ENCODE measurements around the gene ARHGAP12. TPM values are rescaled to one million over a fixed set of nuclear protein-coding genes. Genes with fewer than 3 reads are reported as not detected.

Gene ARHGAP12
- total and polyA plus RNA-seq, 2 donors (not counting 3 experiments of a cell fraction or from before 2014, with no cell fraction given): 5.8 to 19.3 TPM

DNA sequence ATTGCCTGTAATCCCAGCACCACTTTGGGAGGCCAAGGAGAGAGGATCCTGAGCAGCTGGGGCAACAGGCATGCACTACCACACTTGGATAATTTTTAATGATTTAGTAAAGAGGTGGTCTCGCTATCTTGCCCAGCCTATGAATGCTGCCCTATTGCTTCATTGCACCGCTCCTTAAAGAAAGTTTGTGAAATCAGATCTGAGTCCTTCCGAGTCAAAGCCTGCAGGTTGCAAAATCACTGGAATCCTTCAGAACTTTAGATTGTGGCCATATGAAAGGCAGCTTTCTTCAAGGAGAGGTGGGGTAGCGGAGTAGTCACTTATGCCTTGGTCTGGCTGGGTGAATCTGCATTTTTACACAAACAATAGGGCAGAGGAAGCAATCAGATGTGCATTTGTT is 166.3 kb downstream of the ARHGAP12 start:
- H2AFZ ChIP-seq (ENCODE audit: low read depth, low read length): no peak overlapping the region
- no peak overlapping the region for H3K9ac ChIP-seq (replicated peaks; ENCODE audit: extremely low read depth, insufficient read depth, low read length)
- H3K9me3 ChIP-seq (replicated peaks; ENCODE audit: control insufficient read depth, insufficient read depth, low read length): no peaks in the 10 kb centered on the region
- no peaks in the 10 kb centered on the region for H4K20me1 ChIP-seq (replicated peaks; ENCODE audit: control insufficient read depth, extremely low read depth, insufficient read depth, low read length)
- H3K36me3 ChIP-seq (ENCODE audit: control insufficient read depth in 2 of 2, extremely low read depth in 1 of 2, insufficient read depth in 2 of 2, low read length in 2 of 2): no peaks in the 10 kb centered on the region
- intact Hi-C loops (cut with micrococcal nuclease): loop anchor here (10.0 kb wide), 1 partner anchor 438 kb away; no protein-coding TSS in a partner anchor
- H3K79me2 ChIP-seq (ENCODE audit: control insufficient read depth, insufficient read depth, low read length): no peaks in the 10 kb centered on the region
- H3K27me3 ChIP-seq (ENCODE audit: control insufficient read depth in 2 of 2, insufficient read depth in 2 of 2, low read length in 2 of 2): no peaks in the 10 kb centered on the region
- no peaks in the 10 kb centered on the region for H3K9me1 ChIP-seq (replicated peaks; ENCODE audit: control insufficient read depth, extremely low read depth, insufficient read depth, low read length)
- ChIA-PET POLR2A (no interaction called here), CTCF (interaction anchor here (0.9 to 1.2 kb wide), 2 partner anchors 13 to 271 kb away, joined by 3 read pairs; no protein-coding TSS in a partner anchor)
- dilution Hi-C loops (cut with MboI; ENCODE audit: extremely low pct_ligation_motif_present, low sequenced_read_pairs): no loop called here
- TF ChIP-seq, protein P1, sequence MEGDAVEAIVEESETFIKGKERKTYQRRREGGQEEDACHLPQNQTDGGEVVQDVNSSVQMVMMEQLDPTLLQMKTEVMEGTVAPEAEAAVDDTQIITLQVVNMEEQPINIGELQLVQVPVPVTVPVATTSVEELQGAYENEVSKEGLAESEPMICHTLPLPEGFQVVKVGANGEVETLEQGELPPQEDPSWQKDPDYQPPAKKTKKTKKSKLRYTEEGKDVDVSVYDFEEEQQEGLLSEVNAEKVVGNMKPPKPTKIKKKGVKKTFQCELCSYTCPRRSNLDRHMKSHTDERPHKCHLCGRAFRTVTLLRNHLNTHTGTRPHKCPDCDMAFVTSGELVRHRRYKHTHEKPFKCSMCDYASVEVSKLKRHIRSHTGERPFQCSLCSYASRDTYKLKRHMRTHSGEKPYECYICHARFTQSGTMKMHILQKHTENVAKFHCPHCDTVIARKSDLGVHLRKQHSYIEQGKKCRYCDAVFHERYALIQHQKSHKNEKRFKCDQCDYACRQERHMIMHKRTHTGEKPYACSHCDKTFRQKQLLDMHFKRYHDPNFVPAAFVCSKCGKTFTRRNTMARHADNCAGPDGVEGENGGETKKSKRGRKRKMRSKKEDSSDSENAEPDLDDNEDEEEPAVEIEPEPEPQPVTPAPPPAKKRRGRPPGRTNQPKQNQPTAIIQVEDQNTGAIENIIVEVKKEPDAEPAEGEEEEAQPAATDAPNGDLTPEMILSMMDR (IDR thresholded peaks at IDR 0.05; ENCODE audit: extremely low read depth in 1 of 2, insufficient read depth in 1 of 2, low read depth in 1 of 2, low read length in 2 of 2): no peak
- TF ChIP-seq JUN (IDR thresholded peaks at IDR 0.05; ENCODE audit: borderline replicate concordance, insufficient read depth, insufficient read length, low read depth) (no peak), GATA2 (IDR thresholded peaks at IDR 0.05; ENCODE audit: insufficient read depth, insufficient read length, low read depth, low read length) (no peak), FOS (IDR thresholded peaks at IDR 0.05; ENCODE audit: borderline replicate concordance, insufficient read depth, low read length) (no peak), EZH2 (IDR thresholded peaks at IDR 0.05; ENCODE audit: borderline replicate concordance, low read depth, low read length, severe bottlenecking) (no peak), POLR2A (IDR thresholded peaks at IDR 0.05; ENCODE audit: low read depth, low read length) (no peak), POLR2AphosphoS5 (IDR thresholded peaks at IDR 0.05; ENCODE audit: insufficient read depth, low read depth, low read length) (no peak), MYC (IDR thresholded peaks at IDR 0.05; ENCODE audit: low read depth, low read length) (no peak), MAX (IDR thresholded peaks at IDR 0.05; ENCODE audit: insufficient read depth, insufficient read length) (no peak)
- no peak overlapping the region for H3K4me2 ChIP-seq (ENCODE audit: insufficient read depth, low read length)
- DNase-seq (ENCODE audit: low read depth, low spot score) (no peak), FAIRE-seq (no peak)
- H3K27ac ChIP-seq (ENCODE audit: insufficient read depth, low read depth, low read length): no peak overlapping the region
- H3K4me3 ChIP-seq (replicated peaks in 1 of 3; ENCODE audit: insufficient read depth in 1 of 3, low read depth in 1 of 3, low read length in 3 of 3): no peak overlapping the region
- BruUV-seq (replicated peaks): no TSS peak
- H3K4me1 ChIP-seq (ENCODE audit: control insufficient read depth, extremely low read depth, insufficient read depth, low read length): peaks cover 11% of the 10 kb centered on the region

All from endothelial cell of umbilical vein (primary cell).